HL-60 (cell line): ENCODE results near the gene CPSF4.

Experiments
- GABPA ChIP-seq: IDR thresholded peaks from 2 replicates; pipeline ENCODE4 v1.6.1; 2012; ENCODE audit warnings: low read depth
- POLR2AphosphoS5 ChIP-seq: IDR thresholded peaks from 2 replicates; pipeline ENCODE4 v1.6.1; 2012; ENCODE audit warnings: low read depth
- TF ChIP-seq, protein P1 (sequence below): IDR thresholded peaks from one replicate; pipeline ENCODE4 v1.5.1; 2011; ENCODE audit warnings: low read length, control low read depth, inconsistent platforms; ENCODE audit not compliant: insufficient read depth

GRCh38 chr7:99455874-99456273, 17.1 kb downstream of the CPSF4 start:
- TF ChIP-seq GABPA (no peak), POLR2AphosphoS5 (no peak)
- TF ChIP-seq, protein P1, sequence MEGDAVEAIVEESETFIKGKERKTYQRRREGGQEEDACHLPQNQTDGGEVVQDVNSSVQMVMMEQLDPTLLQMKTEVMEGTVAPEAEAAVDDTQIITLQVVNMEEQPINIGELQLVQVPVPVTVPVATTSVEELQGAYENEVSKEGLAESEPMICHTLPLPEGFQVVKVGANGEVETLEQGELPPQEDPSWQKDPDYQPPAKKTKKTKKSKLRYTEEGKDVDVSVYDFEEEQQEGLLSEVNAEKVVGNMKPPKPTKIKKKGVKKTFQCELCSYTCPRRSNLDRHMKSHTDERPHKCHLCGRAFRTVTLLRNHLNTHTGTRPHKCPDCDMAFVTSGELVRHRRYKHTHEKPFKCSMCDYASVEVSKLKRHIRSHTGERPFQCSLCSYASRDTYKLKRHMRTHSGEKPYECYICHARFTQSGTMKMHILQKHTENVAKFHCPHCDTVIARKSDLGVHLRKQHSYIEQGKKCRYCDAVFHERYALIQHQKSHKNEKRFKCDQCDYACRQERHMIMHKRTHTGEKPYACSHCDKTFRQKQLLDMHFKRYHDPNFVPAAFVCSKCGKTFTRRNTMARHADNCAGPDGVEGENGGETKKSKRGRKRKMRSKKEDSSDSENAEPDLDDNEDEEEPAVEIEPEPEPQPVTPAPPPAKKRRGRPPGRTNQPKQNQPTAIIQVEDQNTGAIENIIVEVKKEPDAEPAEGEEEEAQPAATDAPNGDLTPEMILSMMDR: no peak
